IMR-90 (cell line): ENCODE data around the gene BPGM. TPM values are rescaled to one million over a fixed set of nuclear protein-coding genes. Genes with fewer than 3 reads are reported as not detected.

Experiments used
- ATAC-seq: fragments of 200-7000 bp; cut with Tn5 transposase; 2 replicates; pipeline ENCODE4 v1.9.1; 2020; ENCODE audit warnings: low read depth, mild to moderate bottlenecking, moderate library complexity
- BruUV-seq: library from RNA; stranded (reverse); fragments of 400-500 nt; replicated peaks from 2 replicates; lab custom pipeline; 2021; lab: Mats Ljungman, UMichigan
- CTCF ChIA-PET: fragments of 300-600 bp; formaldehyde crosslinking; extraction: SDS; loops from one replicate; lab custom pipeline; 2021; ENCODE audit warnings: antibody characterized with exemption; lab: Yijun Ruan, JAX
- POLR2A ChIA-PET: fragments of 300-600 bp; sonication (Branson Sonifier 250); formaldehyde crosslinking; loops from one replicate; lab custom pipeline; 2022; ENCODE audit warnings: antibody characterized with exemption; ENCODE audit not compliant: unreplicated experiment; lab: Charles Lee
- DNase-seq: peaks from one replicate; pipeline ENCODE4 v3.0.0; 2013
- H2AFZ ChIP-seq: replicated peaks from 2 replicates; pipeline ENCODE3; 2013; ENCODE audit warnings: low read length, mild to moderate bottlenecking; ENCODE audit not compliant: poor library complexity
- H2AK5ac ChIP-seq: 2 replicates; pipeline ENCODE4 v1.6.1; 2013; ENCODE audit warnings: low read depth, low read length, inconsistent platforms
- H2AK9ac ChIP-seq: replicated peaks from 2 replicates; pipeline ENCODE3; 2013; ENCODE audit warnings: mild to moderate bottlenecking, low read depth, low read length, moderate library complexity; ENCODE audit not compliant: poor library complexity
- H2BK120ac ChIP-seq: 2 replicates; pipeline ENCODE4 v1.6.1; 2013; ENCODE audit warnings: low read depth, low read length, inconsistent platforms
- H2BK15ac ChIP-seq: 3 replicates; pipeline ENCODE4 v1.6.1; 2013; ENCODE audit warnings: low read depth, low read length, inconsistent platforms
- H2BK20ac ChIP-seq: 2 replicates; pipeline ENCODE4 v1.6.1; 2013; ENCODE audit warnings: low read depth, mild to moderate bottlenecking, inconsistent platforms, low read length, moderate library complexity
- H2BK5ac ChIP-seq: 2 replicates; pipeline ENCODE4 v1.6.1; 2013; ENCODE audit warnings: mild to moderate bottlenecking, low read depth, low read length, inconsistent platforms; ENCODE audit not compliant: poor library complexity, severe bottlenecking
- H3K14ac ChIP-seq: replicated peaks from 2 replicates; pipeline ENCODE4 v1.6.1; 2013; ENCODE audit warnings: low read depth, low read length, inconsistent platforms
- H3K18ac ChIP-seq: 2 replicates; pipeline ENCODE4 v1.6.1; 2013; ENCODE audit warnings: low read depth, low read length, control low read depth
- H3K23ac ChIP-seq: 2 replicates; pipeline ENCODE4 v1.6.1; 2013; ENCODE audit warnings: low read depth, low read length, inconsistent platforms
- H3K27ac ChIP-seq: 2 replicates; pipeline ENCODE4 v1.5.1; 2013; ENCODE audit warnings: mild to moderate bottlenecking, control low read depth, low read length; ENCODE audit not compliant: insufficient read depth
- H3K27me3 ChIP-seq: 2 replicates; pipeline ENCODE4 v1.6.1; 2013; ENCODE audit warnings: low read length; ENCODE audit not compliant: control insufficient read depth, insufficient read depth
- H3K36me3 ChIP-seq: 2 replicates; pipeline ENCODE4 v1.6.1; 2013; ENCODE audit warnings: low read length, mixed read lengths; ENCODE audit not compliant: control insufficient read depth, insufficient read depth
- H3K4ac ChIP-seq: 2 replicates; pipeline ENCODE4 v1.6.1; 2013; ENCODE audit warnings: low read depth, low read length, inconsistent platforms
- H3K4me1 ChIP-seq: 2 replicates; pipeline ENCODE4 v1.6.1; 2013; ENCODE audit warnings: low read length, mixed read lengths; ENCODE audit not compliant: control insufficient read depth, insufficient read depth
- H3K4me2 ChIP-seq: 2 replicates; pipeline ENCODE4 v1.6.1; 2013; ENCODE audit warnings: low read depth, mild to moderate bottlenecking, control low read depth, low read length, moderate library complexity
- H3K4me3 ChIP-seq: 2 replicates; pipeline ENCODE4 v1.5.1; 2013; ENCODE audit warnings: low read depth, mild to moderate bottlenecking, control low read depth, low read length, moderate library complexity; ENCODE audit not compliant: insufficient read depth
- H3K56ac ChIP-seq: 2 replicates; pipeline ENCODE4 v1.6.1; 2013; ENCODE audit warnings: low read length, inconsistent platforms; ENCODE audit not compliant: insufficient read depth; ENCODE audit errors: extremely low read depth
- H3K79me1 ChIP-seq, 2 experiments: 2 replicates each; pipeline ENCODE4 v1.6.1; 2013; ENCODE audit warnings: low read length in 2 of 2, inconsistent platforms in 1 of 2, low read depth in 1 of 2
- H3K9ac ChIP-seq: 2 replicates; pipeline ENCODE4 v1.6.1; 2013; ENCODE audit warnings: low read depth, low read length, control low read depth
- H3K9me1 ChIP-seq: 2 replicates; pipeline ENCODE4 v1.6.1; 2013; ENCODE audit warnings: low read length, inconsistent platforms; ENCODE audit not compliant: insufficient read depth
- H3K9me3 ChIP-seq: 2 replicates; pipeline ENCODE4 v1.6.1; 2013; ENCODE audit warnings: low read length; ENCODE audit not compliant: control insufficient read depth, insufficient read depth
- H4K20me1 ChIP-seq: 2 replicates; pipeline ENCODE4 v1.6.1; 2013; ENCODE audit warnings: low read length, inconsistent platforms; ENCODE audit not compliant: insufficient read depth
- H4K5ac ChIP-seq: 2 replicates; pipeline ENCODE4 v1.6.1; 2013; ENCODE audit warnings: mild to moderate bottlenecking, low read depth, low read length, control low read depth
- H4K8ac ChIP-seq, 2 experiments: 2 replicates each; pipeline ENCODE4 v1.6.1; 2013; ENCODE audit warnings: low read depth in 2 of 2, low read length in 2 of 2, control low read depth in 1 of 2, inconsistent platforms in 1 of 2
- H4K91ac ChIP-seq: 2 replicates; pipeline ENCODE4 v1.6.1; 2013; ENCODE audit warnings: low read depth, low read length, inconsistent platforms; ENCODE audit not compliant: insufficient read depth
- BHLHE40 ChIP-seq: fragments of 150-350 bp; IDR thresholded peaks from 2 replicates; pipeline ENCODE4 v1.6.1; 2016; ENCODE audit warnings: mild to moderate bottlenecking, low read depth, low read length
- CEBPB ChIP-seq: IDR thresholded peaks from 2 replicates; pipeline ENCODE4 v1.6.1; 2012; ENCODE audit warnings: low read depth, low read length, improper control_type of control experiment
- CHD1 ChIP-seq: IDR thresholded peaks from 2 replicates; pipeline ENCODE4 v1.6.1; 2012; ENCODE audit warnings: low read depth, low read length, improper control_type of control experiment
- ELK1 ChIP-seq: fragments of 150-350 bp; IDR thresholded peaks from 2 replicates; pipeline ENCODE4 v1.6.1; 2016; ENCODE audit warnings: low read depth, mild to moderate bottlenecking, low read length, moderate library complexity, borderline replicate concordance
- FOS ChIP-seq: fragments of 150-350 bp; IDR thresholded peaks from 2 replicates; pipeline ENCODE4 v1.6.1; 2016; ENCODE audit warnings: low read depth, low read length
- MAFK ChIP-seq: IDR thresholded peaks from 2 replicates; pipeline ENCODE4 v1.6.1; 2012; ENCODE audit warnings: low read depth, low read length, improper control_type of control experiment
- MAZ ChIP-seq: IDR thresholded peaks from 2 replicates; pipeline ENCODE4 v1.6.1; 2012; ENCODE audit warnings: low read depth, mild to moderate bottlenecking, low read length, improper control_type of control experiment, moderate library complexity, borderline replicate concordance
- MXI1 ChIP-seq: IDR thresholded peaks from 2 replicates; pipeline ENCODE4 v1.6.1; 2012; ENCODE audit warnings: low read depth, mild to moderate bottlenecking, low read length, moderate library complexity, borderline replicate concordance
- NFE2L2 ChIP-seq: fragments of 150-350 bp; IDR thresholded peaks from 2 replicates; pipeline ENCODE4 v1.6.1; 2016; ENCODE audit warnings: low read depth, mild to moderate bottlenecking, low read length
- POLR2A ChIP-seq: IDR thresholded peaks from 2 replicates; pipeline ENCODE4 v1.6.1; 2012; ENCODE audit warnings: mild to moderate bottlenecking, low read depth, low read length
- RAD21 ChIP-seq: IDR thresholded peaks from 2 replicates; pipeline ENCODE4 v1.6.1; 2012; ENCODE audit warnings: low read length, improper control_type of control experiment
- RCOR1 ChIP-seq: IDR thresholded peaks from 2 replicates; pipeline ENCODE4 v1.6.1; 2012; ENCODE audit warnings: mild to moderate bottlenecking, low read length, improper control_type of control experiment; ENCODE audit not compliant: insufficient replicate concordance
- RFX5 ChIP-seq: IDR thresholded peaks from 2 replicates; pipeline ENCODE4 v1.8.0; 2012; ENCODE audit warnings: low read depth, mild to moderate bottlenecking, low read length, moderate library complexity
- SMC3 ChIP-seq: fragments of 150-350 bp; IDR thresholded peaks from 2 replicates; pipeline ENCODE4 v1.6.1; 2016; ENCODE audit warnings: low read depth, mild to moderate bottlenecking, antibody characterized with exemption, low read length, moderate library complexity
- WGBS, 2 experiments: methylation state at CpG; one replicate each; pipeline versions ENCODE4 v1.1.5 to v1.1.7; 2013; ENCODE audit warnings: missing lambda C conversion rate in 2 of 2; ENCODE audit not compliant: insufficient read length in 1 of 2; ENCODE audit errors: extremely low coverage in 2 of 2; 5-methylcytosine and 5-hydroxymethylcytosine counted together
- dilution Hi-C: fragments of 300-500 bp; cut with HindIII; formaldehyde crosslinking; loops from one replicate; pipeline ENCODE4 v1.14.3; 2018; ENCODE audit warnings: low sequenced_read_pairs; ENCODE audit not compliant: unreplicated experiment
- in situ Hi-C: fragments of 300-500 bp; cut with MboI; formaldehyde crosslinking; loops from 3 replicates; pipeline ENCODE4 v1.14.3; 2019; ENCODE audit warnings: low sequenced_read_pairs, inconsistent platforms, mixed read lengths
- intact Hi-C: fragments of 100-400 bp; cut with micrococcal nuclease; formaldehyde crosslinking; loops from 2 replicates; pipeline ENCODE4 v1.10.0; 2022
- polyA plus RNA-seq, 3 experiments: library from polyadenylated mRNA; depleted of rRNA; stranded (reverse); fragments of >200 nt; gene quantifications; 2 replicates each; pipeline ENCODE4 v1.2.3, GENCODE V29; 2012; ENCODE audit warnings: low replicate concordance in 1 of 3
- total RNA-seq: library from RNA; depleted of rRNA; stranded (reverse); fragments of >200 nt; gene quantifications from 2 replicates; pipeline ENCODE4 v1.2.3, GENCODE V29; 2012
- TF ChIP-seq, protein P1 (sequence below): fragments of 150-350 bp; IDR thresholded peaks from 2 replicates; pipeline ENCODE4 v1.6.1; 2017; ENCODE audit warnings: mild to moderate bottlenecking, antibody characterized with exemption, low read length, low read depth
- TF ChIP-seq, protein P2 (sequence below): conservative IDR thresholded peaks from 2 replicates; pipeline ENCODE4 v1.5.1; 2012; ENCODE audit warnings: mild to moderate bottlenecking, low read depth, low read length, improper control_type of control experiment

The BPGM gene
- total and polyA plus RNA-seq, 2 of the 4 experiments (the other 2 are of a cell fraction) = 18.8 to 20.0 TPM

- Histone ChIP-seq H3K79me1 (no peaks in the 10 kb centered on the region), H3K9ac (no peak overlapping the region), H4K5ac (no peak overlapping the region), H2BK15ac (0 out of 3 replicates have a peak overlapping the region, but pooled peaks have one; percentile 7), H3K27me3 (no peaks in the 10 kb centered on the region), H2BK120ac (no peak overlapping the region), H2AFZ (no peak overlapping the region), H3K4ac (no peak overlapping the region), H3K56ac (no peak overlapping the region), H3K23ac (no peak overlapping the region), H3K4me1 (peaks cover 6% of the 10 kb centered on the region), H3K18ac (no peak overlapping the region; the same call in 1 of the 2 replicates), H2BK5ac (no peak overlapping the region), H4K20me1 (no peaks in the 10 kb centered on the region), H3K4me3 (no peak overlapping the region), H2AK9ac (no peak overlapping the region), H4K91ac (no peak overlapping the region), H3K4me2 (no peak overlapping the region), H3K27ac (no peak overlapping the region), H3K9me1 (peaks cover 7% of the 10 kb centered on the region; the same call in 1 of the 2 replicates), H3K9me3 (no peaks in the 10 kb centered on the region), H3K14ac (no peak overlapping the region), H4K8ac (no peak overlapping the region), H2AK5ac (no peak overlapping the region), H2BK20ac (no peak overlapping the region), H3K36me3 (no peaks in the 10 kb centered on the region)
- in situ Hi-C loops = no loop called here
- intact Hi-C loops = loop anchor here (5.0 kb wide), 1 partner anchor 33 kb away; no protein-coding TSS in a partner anchor
- CTCF ChIA-PET = interaction anchor here (0.9 kb wide), 1 partner anchor 85 kb away, joined by 3 read pairs; no protein-coding TSS in a partner anchor
- POLR2A ChIA-PET = no interaction called here
- BruUV-seq = no TSS peak
- no peak for TF ChIP-seq ELK1
- TF ChIP-seq CHD1 = no peak
- TF ChIP-seq NFE2L2 = no peak
- TF ChIP-seq, protein P1, sequence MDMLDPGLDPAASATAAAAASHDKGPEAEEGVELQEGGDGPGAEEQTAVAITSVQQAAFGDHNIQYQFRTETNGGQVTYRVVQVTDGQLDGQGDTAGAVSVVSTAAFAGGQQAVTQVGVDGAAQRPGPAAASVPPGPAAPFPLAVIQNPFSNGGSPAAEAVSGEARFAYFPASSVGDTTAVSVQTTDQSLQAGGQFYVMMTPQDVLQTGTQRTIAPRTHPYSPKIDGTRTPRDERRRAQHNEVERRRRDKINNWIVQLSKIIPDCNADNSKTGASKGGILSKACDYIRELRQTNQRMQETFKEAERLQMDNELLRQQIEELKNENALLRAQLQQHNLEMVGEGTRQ = no peak
- TF ChIP-seq MAZ = no peak
- TF ChIP-seq RFX5 = no peak
- no peak for TF ChIP-seq FOS
- TF ChIP-seq MXI1 = no peak
- TF ChIP-seq RCOR1 = no peak
- TF ChIP-seq, protein P2, sequence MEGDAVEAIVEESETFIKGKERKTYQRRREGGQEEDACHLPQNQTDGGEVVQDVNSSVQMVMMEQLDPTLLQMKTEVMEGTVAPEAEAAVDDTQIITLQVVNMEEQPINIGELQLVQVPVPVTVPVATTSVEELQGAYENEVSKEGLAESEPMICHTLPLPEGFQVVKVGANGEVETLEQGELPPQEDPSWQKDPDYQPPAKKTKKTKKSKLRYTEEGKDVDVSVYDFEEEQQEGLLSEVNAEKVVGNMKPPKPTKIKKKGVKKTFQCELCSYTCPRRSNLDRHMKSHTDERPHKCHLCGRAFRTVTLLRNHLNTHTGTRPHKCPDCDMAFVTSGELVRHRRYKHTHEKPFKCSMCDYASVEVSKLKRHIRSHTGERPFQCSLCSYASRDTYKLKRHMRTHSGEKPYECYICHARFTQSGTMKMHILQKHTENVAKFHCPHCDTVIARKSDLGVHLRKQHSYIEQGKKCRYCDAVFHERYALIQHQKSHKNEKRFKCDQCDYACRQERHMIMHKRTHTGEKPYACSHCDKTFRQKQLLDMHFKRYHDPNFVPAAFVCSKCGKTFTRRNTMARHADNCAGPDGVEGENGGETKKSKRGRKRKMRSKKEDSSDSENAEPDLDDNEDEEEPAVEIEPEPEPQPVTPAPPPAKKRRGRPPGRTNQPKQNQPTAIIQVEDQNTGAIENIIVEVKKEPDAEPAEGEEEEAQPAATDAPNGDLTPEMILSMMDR = no peak
- no peak for TF ChIP-seq BHLHE40
- no peak for TF ChIP-seq MAFK
- no peak for TF ChIP-seq CEBPB
- TF ChIP-seq RAD21 = no peak
- TF ChIP-seq POLR2A = no peak
- TF ChIP-seq SMC3 = no peak
- dilution Hi-C loops = no loop called here
- DNase-seq = no peak
- no CpG with 5 or more reads among the region's 3 CpGs for WGBS, 2 experiments
- no peak for ATAC-seq
Measured at GRCh38 chr7:134639061-134639460, 7.6 kb upstream of the BPGM start.
